ENCODE data around the gene THSD4. TPM values are rescaled to one million over a fixed set of nuclear protein-coding genes. Genes with fewer than 3 reads are reported as not detected.

THSD4 gene
- polyA plus RNA-seq, 1 experiment = 18.8 TPM

DNA sequence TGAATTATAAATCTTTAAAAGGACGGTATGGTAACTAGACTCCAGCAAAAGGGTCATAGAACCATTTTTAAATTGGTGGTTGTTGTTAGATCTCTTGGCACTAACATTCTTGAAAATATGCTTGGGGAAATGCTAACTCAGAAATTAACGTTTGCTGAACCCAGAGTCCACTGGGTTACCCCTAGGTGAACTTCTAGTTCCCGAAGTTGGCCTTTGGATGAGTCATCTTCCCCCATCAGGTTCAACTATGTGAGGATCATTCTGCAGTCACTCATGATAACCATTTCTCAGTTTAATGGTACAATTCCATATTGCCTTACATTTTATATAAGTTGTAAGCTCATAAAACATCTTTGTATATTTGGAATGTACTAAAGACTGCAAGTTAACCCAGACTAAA lies 204.7 kb downstream of the THSD4 start:
- DNase-seq (ENCODE audit: low read depth) = no peak
- TF ChIP-seq, protein P1, sequence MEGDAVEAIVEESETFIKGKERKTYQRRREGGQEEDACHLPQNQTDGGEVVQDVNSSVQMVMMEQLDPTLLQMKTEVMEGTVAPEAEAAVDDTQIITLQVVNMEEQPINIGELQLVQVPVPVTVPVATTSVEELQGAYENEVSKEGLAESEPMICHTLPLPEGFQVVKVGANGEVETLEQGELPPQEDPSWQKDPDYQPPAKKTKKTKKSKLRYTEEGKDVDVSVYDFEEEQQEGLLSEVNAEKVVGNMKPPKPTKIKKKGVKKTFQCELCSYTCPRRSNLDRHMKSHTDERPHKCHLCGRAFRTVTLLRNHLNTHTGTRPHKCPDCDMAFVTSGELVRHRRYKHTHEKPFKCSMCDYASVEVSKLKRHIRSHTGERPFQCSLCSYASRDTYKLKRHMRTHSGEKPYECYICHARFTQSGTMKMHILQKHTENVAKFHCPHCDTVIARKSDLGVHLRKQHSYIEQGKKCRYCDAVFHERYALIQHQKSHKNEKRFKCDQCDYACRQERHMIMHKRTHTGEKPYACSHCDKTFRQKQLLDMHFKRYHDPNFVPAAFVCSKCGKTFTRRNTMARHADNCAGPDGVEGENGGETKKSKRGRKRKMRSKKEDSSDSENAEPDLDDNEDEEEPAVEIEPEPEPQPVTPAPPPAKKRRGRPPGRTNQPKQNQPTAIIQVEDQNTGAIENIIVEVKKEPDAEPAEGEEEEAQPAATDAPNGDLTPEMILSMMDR (IDR thresholded peaks at IDR 0.05; ENCODE audit: insufficient read depth, low read depth, low read length) = no peak
- no peaks in the 10 kb centered on the region for H3K27me3 ChIP-seq (ENCODE audit: control insufficient read depth, insufficient read depth, low read length)
- ChIA-PET POLR2A (no interaction called here), CTCF (no interaction called here)
- peaks cover under 1% of the 10 kb centered on the region; the same call in 1 of the 2 replicates for H3K36me3 ChIP-seq (ENCODE audit: control insufficient read depth, insufficient read depth, low read length)
- H3K4me3 ChIP-seq (ENCODE audit: low read depth, low read length) = no peak overlapping the region

DNA sequence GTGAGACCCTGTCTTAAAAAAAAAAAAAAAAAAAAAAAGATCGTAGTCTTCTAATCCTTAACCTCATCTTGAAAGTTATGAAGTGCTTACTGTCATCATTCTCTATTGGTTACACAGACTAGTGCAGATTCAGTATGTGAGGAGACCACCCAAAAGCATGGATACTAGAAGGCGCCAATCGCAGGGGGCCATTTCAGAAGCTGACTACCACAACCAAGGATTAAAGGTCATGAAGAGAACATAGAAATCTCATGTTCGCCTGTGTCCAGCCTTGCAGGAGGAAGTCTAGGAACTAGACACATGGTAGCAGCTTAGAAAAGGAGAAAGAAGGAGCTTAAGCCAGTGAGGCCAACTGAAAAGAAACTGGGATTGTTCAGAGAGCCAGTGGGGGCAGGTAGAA lies 207.8 kb downstream of the THSD4 start:
- ChIA-PET POLR2A (no interaction called here), CTCF (interaction anchor here (0.7 to 1.8 kb wide), 2 partner anchors 9 to 29 kb away, joined by 3 to 7 read pairs; no protein-coding TSS in a partner anchor)
- TF ChIP-seq, protein P1 (IDR thresholded peaks at IDR 0.05; ENCODE audit: insufficient read depth, low read depth, low read length) = no peak

DNA sequence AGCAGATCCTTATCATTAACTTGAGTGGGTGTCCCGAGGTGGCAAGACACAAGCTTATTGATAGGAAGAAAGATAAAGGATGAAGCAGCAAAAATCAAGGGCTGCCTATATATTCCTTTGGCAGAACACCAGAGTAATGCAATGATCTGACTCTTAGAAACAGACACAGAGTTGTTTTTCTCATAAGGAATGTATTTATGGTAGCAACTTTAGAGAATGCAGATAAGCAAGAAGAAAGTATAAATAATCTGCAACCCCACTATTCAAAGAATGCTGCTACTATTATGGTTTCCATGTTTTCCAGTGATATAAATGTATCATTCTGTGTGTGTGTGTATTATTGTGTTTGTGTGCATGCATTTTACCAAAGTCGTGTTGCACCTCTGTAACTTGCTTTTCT lies 208.3 kb downstream of the THSD4 start:
- no peak for DNase-seq (ENCODE audit: low read depth)
- ChIA-PET POLR2A (no interaction called here), CTCF (interaction anchor here (0.7 to 1.8 kb wide), 2 partner anchors 9 to 30 kb away, joined by 3 to 7 read pairs; no protein-coding TSS in a partner anchor)
- Histone ChIP-seq H3K4me3 (ENCODE audit: low read depth, low read length) (no peak overlapping the region), H3K36me3 (ENCODE audit: control insufficient read depth, insufficient read depth, low read length) (no peaks in the 10 kb centered on the region), H3K27me3 (ENCODE audit: control insufficient read depth, insufficient read depth, low read length) (no peaks in the 10 kb centered on the region)
- TF ChIP-seq, protein P1 (IDR thresholded peaks at IDR 0.05; ENCODE audit: insufficient read depth, low read depth, low read length) = no peak

More for the DNA sequence above, 207.8 kb downstream of the THSD4 start:
- Histone ChIP-seq H3K27me3 (ENCODE audit: control insufficient read depth, insufficient read depth, low read length) (no peaks in the 10 kb centered on the region), H3K36me3 (ENCODE audit: control insufficient read depth, insufficient read depth, low read length) (no peaks in the 10 kb centered on the region), H3K4me3 (ENCODE audit: low read depth, low read length) (no peak overlapping the region)
- no peak for DNase-seq (ENCODE audit: low read depth)

DNA sequence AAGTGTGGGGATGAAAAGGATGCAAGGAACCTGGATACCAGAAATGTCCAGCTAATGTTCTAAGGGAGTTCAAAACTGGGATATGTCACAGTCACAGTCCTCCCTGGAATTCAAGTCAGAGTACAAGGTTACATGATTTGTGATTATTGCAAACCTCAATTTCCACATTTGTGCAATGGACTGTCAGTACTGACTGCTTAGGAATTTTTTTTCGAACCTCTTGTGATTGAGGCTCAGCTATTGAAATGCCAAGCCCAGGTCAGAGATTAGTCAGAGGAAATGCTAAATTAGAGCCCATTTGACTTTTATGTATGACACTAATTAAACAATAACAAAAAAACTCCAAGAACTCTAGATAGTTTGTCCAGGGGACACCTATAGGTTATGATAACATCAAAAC lies 210.2 kb downstream of the THSD4 start:
- CTCF ChIA-PET = interaction anchor here (1.2 to 2.3 kb wide), 2 partner anchors 133 to 217 kb away, joined by 3 to 4 read pairs; no protein-coding TSS in a partner anchor
- H3K27me3 ChIP-seq (ENCODE audit: control insufficient read depth, insufficient read depth, low read length) = no peaks in the 10 kb centered on the region
- DNase-seq (ENCODE audit: low read depth) = no peak
- H3K36me3 ChIP-seq (ENCODE audit: control insufficient read depth, insufficient read depth, low read length) = no peaks in the 10 kb centered on the region
- POLR2A ChIA-PET = interaction anchor here (0.6 kb wide), 1 partner anchor 105 kb away, joined by 3 read pairs; no protein-coding TSS in a partner anchor
- TF ChIP-seq, protein P1 (IDR thresholded peaks at IDR 0.05; ENCODE audit: insufficient read depth, low read depth, low read length) = no peak
- H3K4me3 ChIP-seq (ENCODE audit: low read depth, low read length) = no peak overlapping the region

DNA sequence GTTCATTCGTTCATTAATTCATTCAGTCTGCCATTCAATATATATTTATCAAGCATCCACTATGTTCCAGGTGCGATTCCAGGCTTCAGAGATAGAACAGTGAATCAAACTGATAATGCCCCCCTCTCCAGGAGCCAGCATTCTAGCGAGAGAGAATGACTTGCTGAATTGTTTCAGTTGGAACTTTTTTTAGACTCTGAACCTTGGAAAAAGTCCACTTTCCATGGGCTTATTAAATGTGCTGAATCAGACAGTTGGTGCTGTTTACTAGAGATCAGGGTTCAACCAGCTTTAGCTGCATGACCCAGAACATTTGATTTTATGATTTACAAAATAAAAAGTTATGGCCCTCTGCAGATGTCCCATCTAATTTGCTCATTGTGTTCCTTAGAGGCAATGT lies 213.2 kb downstream of the THSD4 start:
- DNase-seq (ENCODE audit: low read depth) = no peak
- no peak overlapping the region for H3K4me3 ChIP-seq (ENCODE audit: low read depth, low read length)
- no peaks in the 10 kb centered on the region for H3K36me3 ChIP-seq (ENCODE audit: control insufficient read depth, insufficient read depth, low read length)
- POLR2A ChIA-PET = no interaction called here
- TF ChIP-seq, protein P1 (IDR thresholded peaks at IDR 0.05; ENCODE audit: insufficient read depth, low read depth, low read length) = no peak
- CTCF ChIA-PET = interaction anchor here (1.0 to 1.1 kb wide), 2 partner anchors 112 to 213 kb away, joined by 3 read pairs; partner anchors contain the start of gene THSD4
- no peaks in the 10 kb centered on the region for H3K27me3 ChIP-seq (ENCODE audit: control insufficient read depth, insufficient read depth, low read length)

All from BJ (cell line).